ENCODE data around the gene DUOX2.
"Not testable (repeated sequence)": the region's sequence is repeated elsewhere in the genome, so short reads cannot be mapped to it uniquely, and the experiment has no call there.

The DUOX2 gene

GRCh38 chr15:45105586-45105985 lies 8.4 kb downstream of the DUOX2 start:
- no peak overlapping the region for H3K27ac Mint-ChIP-seq
- H3K4me1 Mint-ChIP-seq, result no peaks in the 10 kb centered on the region
- peaks cover 25% of the 10 kb centered on the region for H3K27me3 Mint-ChIP-seq
- no peak for DNase-seq
- H3K4me3 Mint-ChIP-seq, result no peak overlapping the region
- ATAC-seq, result no peak
- H3K36me3 Mint-ChIP-seq (ENCODE audit: low read depth), result no peaks in the 10 kb centered on the region
- H3K9me3 Mint-ChIP-seq, result no peaks in the 10 kb centered on the region

DNA sequence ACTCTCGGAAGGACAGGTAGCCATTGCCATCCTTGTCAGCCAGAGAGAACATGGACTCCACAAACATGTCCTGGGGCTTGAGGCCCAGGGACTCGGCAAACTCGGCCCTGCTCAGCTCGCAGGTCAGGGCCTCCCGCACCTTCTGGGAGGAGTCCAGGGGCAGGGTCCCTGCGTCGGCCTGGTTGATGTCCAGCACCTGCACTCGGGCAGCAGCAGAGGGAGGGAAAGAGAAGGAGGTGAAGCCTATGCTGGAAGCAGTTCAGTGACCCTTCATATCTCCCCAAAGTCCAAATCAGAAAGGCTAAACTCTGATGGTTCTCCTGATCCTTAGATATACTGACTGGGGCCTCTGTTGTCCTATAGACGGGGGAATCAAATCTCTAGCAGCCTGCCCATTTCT lies 9.8 kb downstream of the DUOX2 start:
- H3K36me3 Mint-ChIP-seq (ENCODE audit: low read depth); H3K4me1 Mint-ChIP-seq; H3K27ac Mint-ChIP-seq; ATAC-seq; H3K4me3 Mint-ChIP-seq; DNase-seq; H3K9me3 Mint-ChIP-seq: not testable (repeated sequence)
- H3K27me3 Mint-ChIP-seq, result peaks cover 13% of the 10 kb centered on the region

DNA sequence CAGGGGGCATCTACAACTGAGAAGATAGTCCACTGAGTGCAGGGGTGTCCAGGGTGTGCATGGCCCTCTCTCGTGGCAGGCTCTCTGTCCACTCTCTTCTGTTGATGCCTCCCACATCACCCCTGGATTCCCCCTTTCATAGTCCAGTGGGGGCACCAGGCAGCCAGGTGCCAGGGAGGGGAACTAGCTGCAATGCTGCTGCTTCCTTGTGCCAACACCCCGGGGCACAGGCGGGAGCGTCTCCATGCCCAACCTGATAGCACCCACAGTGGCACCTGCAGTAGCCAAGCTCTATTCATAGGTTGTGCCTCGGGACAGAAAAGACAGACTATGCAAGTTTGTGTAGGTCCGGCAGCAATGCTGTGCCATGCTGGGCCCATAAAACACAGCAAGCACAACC lies 11.7 kb downstream of the DUOX2 start:
- DNase-seq, result no peak
- Mint-ChIP-seq H3K4me1 (no peaks in the 10 kb centered on the region), H3K4me3 (no peak overlapping the region), H3K27me3 (peaks cover 5% of the 10 kb centered on the region), H3K27ac (no peak overlapping the region), H3K36me3 (ENCODE audit: low read depth) (no peaks in the 10 kb centered on the region), H3K9me3 (no peaks in the 10 kb centered on the region)
- ATAC-seq, result no peak

GRCh38 chr15:45101749-45102148 lies 12.2 kb downstream of the DUOX2 start:
- ATAC-seq (no peak), DNase-seq (no peak)
- H3K36me3 Mint-ChIP-seq (ENCODE audit: low read depth), result no peaks in the 10 kb centered on the region
- peaks cover 2% of the 10 kb centered on the region for H3K27me3 Mint-ChIP-seq
- no peaks in the 10 kb centered on the region for H3K4me1 Mint-ChIP-seq
- no peaks in the 10 kb centered on the region for H3K9me3 Mint-ChIP-seq
- H3K4me3 Mint-ChIP-seq, result no peak overlapping the region
- no peak overlapping the region for H3K27ac Mint-ChIP-seq

- Mint-ChIP-seq H3K4me3 (no peak overlapping the region), H3K4me1 (no peaks in the 10 kb centered on the region), H3K36me3 (ENCODE audit: low read depth) (no peaks in the 10 kb centered on the region), H3K27ac (no peak overlapping the region), H3K27me3 (peaks cover 2% of the 10 kb centered on the region), H3K9me3 (no peaks in the 10 kb centered on the region)
- no peak for ATAC-seq
- DNase-seq, result no peak
These were observed 12.9 kb downstream of the DUOX2 start for GRCh38 chr15:45100884-45101625.

DNA sequence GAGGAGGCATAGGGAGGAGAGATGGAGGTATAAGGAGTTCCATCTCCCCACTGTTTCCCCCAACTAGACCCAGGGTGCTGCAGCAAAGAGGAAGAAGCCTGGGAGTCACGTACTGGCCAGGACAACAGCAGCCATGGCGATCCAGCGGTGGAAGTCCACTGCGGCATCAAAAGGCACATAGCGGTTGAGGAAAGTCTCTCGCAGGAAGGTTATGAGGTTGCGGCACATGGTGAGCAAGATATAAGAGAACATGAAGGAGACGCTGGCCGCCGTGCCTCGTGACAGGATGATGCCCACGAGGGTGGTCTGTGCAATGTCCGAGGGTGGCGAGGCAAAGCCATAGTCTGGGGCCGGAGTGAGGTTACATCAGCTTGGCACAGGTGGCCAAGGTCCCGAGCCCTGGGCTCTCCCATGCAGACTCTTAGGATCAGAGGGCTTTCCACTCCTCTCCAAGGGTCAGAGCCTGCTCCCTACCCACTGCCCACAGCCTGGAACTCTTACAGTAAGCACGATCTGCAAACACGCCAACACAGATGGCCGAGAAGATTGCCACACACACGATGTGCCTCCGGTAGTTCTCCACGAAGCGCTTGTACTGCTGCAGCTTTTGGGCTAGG lies 14.3 kb downstream of the DUOX2 start:
- Mint-ChIP-seq H3K4me1 (no peaks in the 10 kb centered on the region), H3K27me3 (peaks cover 2% of the 10 kb centered on the region), H3K9me3 (no peaks in the 10 kb centered on the region), H3K27ac (no peak overlapping the region), H3K4me3 (no peak overlapping the region), H3K36me3 (ENCODE audit: low read depth) (no peaks in the 10 kb centered on the region)
- no peak for DNase-seq
- no peak for ATAC-seq

GRCh38 chr15:45097466-45097865 lies 16.5 kb downstream of the DUOX2 start:
- no peaks in the 10 kb centered on the region for H3K36me3 Mint-ChIP-seq (ENCODE audit: low read depth)
- H3K4me1 Mint-ChIP-seq, result no peaks in the 10 kb centered on the region
- H3K4me3 Mint-ChIP-seq, result no peak overlapping the region
- H3K9me3 Mint-ChIP-seq, result no peaks in the 10 kb centered on the region
- H3K27me3 Mint-ChIP-seq, result peaks cover 2% of the 10 kb centered on the region
- no peak overlapping the region for H3K27ac Mint-ChIP-seq
- no peak for DNase-seq
- ATAC-seq, result no peak

DNA sequence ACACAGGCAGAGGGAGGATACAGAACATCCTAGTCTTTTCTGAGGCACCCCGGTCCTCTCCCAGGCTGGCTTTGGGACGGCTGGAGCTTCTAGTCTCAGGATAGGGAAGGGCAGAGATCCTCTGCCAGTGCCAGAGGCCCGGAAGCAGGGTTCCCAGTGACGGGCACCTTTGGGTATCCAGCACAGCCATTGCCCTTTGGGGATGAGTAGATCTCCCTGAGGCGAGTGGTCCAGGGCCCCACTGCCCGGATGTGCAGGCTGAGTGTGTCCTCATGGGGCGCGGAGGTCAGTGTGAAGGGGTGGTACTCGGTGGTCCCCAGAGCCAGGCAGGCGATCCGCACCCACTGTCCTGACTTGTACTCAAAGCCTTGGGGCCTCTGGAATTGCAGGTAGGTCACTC lies 18.3 kb downstream of the DUOX2 start:
- DNase-seq (no peak), ATAC-seq (no peak)
- Mint-ChIP-seq H3K36me3 (ENCODE audit: low read depth) (no peaks in the 10 kb centered on the region), H3K27me3 (peaks cover 9% of the 10 kb centered on the region), H3K4me1 (no peaks in the 10 kb centered on the region), H3K4me3 (no peak overlapping the region), H3K27ac (no peak overlapping the region), H3K9me3 (no peaks in the 10 kb centered on the region)

GRCh38 chr15:45094358-45094730 lies 19.6 kb downstream of the DUOX2 start:
- Mint-ChIP-seq H3K4me1 (no peaks in the 10 kb centered on the region), H3K27ac (no peak overlapping the region)

DNA sequence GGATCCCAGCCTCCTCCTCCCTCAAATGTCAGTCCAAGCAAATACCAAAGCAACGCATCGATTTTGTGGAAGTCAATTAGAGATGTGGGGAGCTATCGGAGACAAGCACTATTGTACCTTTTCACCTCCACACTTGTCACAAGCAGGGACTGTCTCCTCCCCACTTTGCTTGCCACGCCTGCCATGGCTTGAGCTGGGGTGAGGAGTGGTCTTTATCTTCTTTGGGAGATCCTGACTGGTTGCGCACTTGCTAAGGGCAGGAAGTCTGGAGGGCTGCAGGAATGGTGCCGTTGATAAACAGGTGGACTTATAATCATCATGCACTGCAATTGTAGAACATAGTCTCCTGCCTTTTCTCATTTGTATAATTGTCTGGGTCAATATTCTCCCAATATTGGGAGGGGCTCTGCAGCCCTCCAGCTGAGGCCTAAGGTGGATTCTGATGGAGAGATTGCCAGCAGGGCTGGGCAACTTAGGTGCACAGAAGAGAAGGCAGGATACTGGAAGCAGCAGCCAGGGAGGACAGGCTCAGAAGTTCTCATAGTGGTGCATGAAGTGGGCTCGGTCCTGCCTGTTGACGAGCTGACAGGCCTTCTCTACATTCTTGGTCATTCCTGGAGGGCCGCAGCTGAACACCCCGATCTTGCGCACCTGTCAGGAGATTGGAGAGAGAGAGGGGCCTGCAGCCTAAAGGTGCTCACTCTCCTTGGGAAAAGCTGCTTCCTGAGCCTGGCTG lies 20.2 kb downstream of the DUOX2 start:
- Mint-ChIP-seq H3K4me1 (no peaks in the 10 kb centered on the region), H3K9me3 (no peaks in the 10 kb centered on the region), H3K36me3 (ENCODE audit: low read depth) (no peaks in the 10 kb centered on the region), H3K4me3 (no peak overlapping the region), H3K27me3 (peaks cover 7% of the 10 kb centered on the region), H3K27ac (no peak overlapping the region)
- no peak for DNase-seq
- ATAC-seq, result no peak

More at GRCh38 chr15:45094358-45094730, 19.6 kb downstream of the DUOX2 start:
- no peaks in the 10 kb centered on the region for H3K9me3 Mint-ChIP-seq
- ATAC-seq (no peak), DNase-seq (no peak)
- no peak overlapping the region for H3K4me3 Mint-ChIP-seq
- peaks cover 7% of the 10 kb centered on the region for H3K27me3 Mint-ChIP-seq
- H3K36me3 Mint-ChIP-seq (ENCODE audit: low read depth), result no peaks in the 10 kb centered on the region

- no peaks in the 10 kb centered on the region for H3K36me3 Mint-ChIP-seq (ENCODE audit: low read depth)
- no peaks in the 10 kb centered on the region for H3K4me1 Mint-ChIP-seq
- no peak for DNase-seq
- H3K27ac Mint-ChIP-seq, result no peak overlapping the region
- H3K4me3 Mint-ChIP-seq, result no peak overlapping the region
- no peak for ATAC-seq
- H3K9me3 Mint-ChIP-seq, result no peaks in the 10 kb centered on the region
- peaks cover 7% of the 10 kb centered on the region for H3K27me3 Mint-ChIP-seq
These were observed 21.0 kb downstream of the DUOX2 start for GRCh38 chr15:45093013-45093412.

DNA sequence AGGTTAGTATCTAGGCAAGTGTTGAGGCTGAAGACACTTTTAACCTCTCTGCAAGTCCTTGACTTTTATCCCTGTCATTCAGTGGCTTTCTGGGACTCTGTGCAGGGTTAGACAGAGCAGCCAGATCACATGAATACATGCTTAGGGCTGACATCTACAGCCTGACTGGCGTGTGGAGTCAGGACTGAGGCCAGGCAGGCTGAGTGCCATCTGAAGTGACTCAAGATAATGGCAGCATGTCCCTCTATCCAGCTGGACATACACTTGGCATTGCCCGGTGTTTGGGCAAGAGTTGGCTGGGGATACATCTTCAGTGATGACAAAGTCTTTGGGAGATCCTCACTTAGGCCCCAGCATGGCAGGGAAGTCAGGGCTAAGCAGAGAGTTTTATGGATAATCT lies 22.4 kb downstream of the DUOX2 start:
- ATAC-seq (no peak), DNase-seq (no peak)
- peaks cover 7% of the 10 kb centered on the region for H3K27me3 Mint-ChIP-seq
- no peaks in the 10 kb centered on the region for H3K4me1 Mint-ChIP-seq
- no peaks in the 10 kb centered on the region for H3K9me3 Mint-ChIP-seq
- no peak overlapping the region for H3K27ac Mint-ChIP-seq
- no peak overlapping the region for H3K4me3 Mint-ChIP-seq
- no peaks in the 10 kb centered on the region for H3K36me3 Mint-ChIP-seq (ENCODE audit: low read depth)

- no peak overlapping the region for H3K4me3 Mint-ChIP-seq
- H3K9me3 Mint-ChIP-seq, result no peaks in the 10 kb centered on the region
- H3K27ac Mint-ChIP-seq, result no peak overlapping the region
- no peaks in the 10 kb centered on the region for H3K4me1 Mint-ChIP-seq
- ATAC-seq, result no peak
- no peaks in the 10 kb centered on the region for H3K36me3 Mint-ChIP-seq (ENCODE audit: low read depth)
- peaks cover 7% of the 10 kb centered on the region for H3K27me3 Mint-ChIP-seq
- no peak for DNase-seq
These were observed 22.8 kb downstream of the DUOX2 start for GRCh38 chr15:45091161-45091560.

DNA sequence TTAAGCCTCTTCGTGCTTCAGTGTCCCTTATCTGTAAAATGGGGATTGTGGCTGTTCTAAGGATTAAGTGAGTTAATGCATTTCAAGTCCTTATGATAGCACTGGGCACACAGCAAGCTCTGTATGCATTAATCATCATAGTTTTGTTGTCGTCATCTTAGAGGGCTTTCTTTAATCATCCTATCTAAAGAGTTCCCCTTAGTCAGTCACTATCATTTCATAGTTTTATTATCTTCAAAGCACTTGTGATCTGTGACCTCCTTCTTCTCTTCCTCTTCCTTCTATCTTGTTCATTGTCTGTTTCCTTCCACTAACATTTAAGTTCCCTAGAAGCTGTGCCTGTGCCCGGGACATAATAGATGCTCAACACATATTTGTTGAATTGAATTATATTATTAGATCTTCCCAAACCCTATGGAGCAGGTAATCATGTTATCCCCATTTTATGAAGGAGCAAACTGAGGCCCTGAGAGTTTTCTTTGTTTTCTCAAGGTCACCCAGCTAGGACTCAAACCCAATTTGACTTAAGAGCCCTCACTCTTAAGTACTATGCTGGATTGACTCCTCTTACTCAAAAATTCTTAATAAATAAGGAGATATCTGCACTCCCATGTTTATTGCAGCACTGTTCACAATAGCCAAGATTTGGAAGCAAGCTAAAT lies 24.1 kb downstream of the DUOX2 start:
- Mint-ChIP-seq H3K4me3 (no peak overlapping the region), H3K27me3 (peaks cover 7% of the 10 kb centered on the region), H3K27ac (no peak overlapping the region), H3K36me3 (ENCODE audit: low read depth) (no peaks in the 10 kb centered on the region), H3K4me1 (no peaks in the 10 kb centered on the region), H3K9me3 (no peaks in the 10 kb centered on the region)
- no peak for ATAC-seq
- no peak for DNase-seq

Measured in activated naive CD8-positive, alpha-beta T cell treated with anti-CD3 and anti-CD28 coated beads, Interleukin-2, amount 50 U/mL, for 24 hours (primary cell).